NCI-H1694 treated with DMSO at 0.1 percent for 48 hours (cell line): ENCODE measurements around the gene ECM2.
"Not testable (repeated sequence)": the region's sequence is repeated elsewhere in the genome, so short reads cannot be mapped to it uniquely, and the experiment has no call there.

ENCODE experiments used
- DNase-seq: peaks from one replicate; lab custom pipeline; 2025; lab: John Stamatoyannopoulos, UW

Gene ECM2

DNA sequence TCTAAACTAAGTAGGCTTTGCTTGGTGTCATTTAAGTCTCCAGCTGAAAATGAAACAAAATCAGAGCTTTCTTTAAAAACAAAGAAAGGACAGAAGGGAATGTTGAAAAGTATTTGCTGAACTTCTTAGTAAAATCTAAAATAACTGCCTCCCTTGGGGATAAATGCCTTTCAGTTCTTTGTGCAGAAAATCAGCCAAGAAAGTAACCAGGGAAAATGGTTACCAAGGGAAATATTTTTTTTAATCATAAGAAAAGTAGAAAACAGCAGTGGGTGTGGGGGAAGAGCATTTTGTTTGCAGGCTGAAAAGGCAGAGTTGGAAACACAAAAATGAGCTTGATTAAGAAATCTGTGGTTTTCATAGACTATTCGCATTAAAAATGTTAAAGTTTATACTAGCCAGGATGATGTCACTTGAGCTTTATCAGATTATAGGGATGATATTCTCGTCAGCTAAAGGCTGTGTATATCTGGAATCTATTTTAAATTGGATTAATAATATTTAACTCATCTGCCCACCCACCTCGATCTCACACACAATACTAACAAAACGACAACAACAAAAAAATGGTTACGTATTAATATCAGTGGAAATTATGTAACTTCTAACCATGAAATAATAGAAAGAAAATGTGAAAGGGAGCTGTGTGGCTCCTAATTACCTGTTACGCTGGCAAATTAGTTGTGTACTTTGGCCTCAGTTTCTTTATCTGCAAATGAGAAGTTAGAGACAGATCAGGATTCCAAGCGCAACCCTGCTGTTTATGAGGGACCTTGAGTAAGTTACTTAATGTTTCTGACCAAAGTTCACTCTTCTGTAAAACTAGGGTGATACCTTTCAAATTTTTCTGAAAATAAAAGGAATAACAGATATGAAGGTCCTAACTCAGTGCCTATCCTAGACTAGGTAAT lies at the start of gene ECM2:
Gene ECM2, minus strand, starts transcription at position 51 of the 911 bp plus-strand sequence. CDS start 13,124 bp downstream, outside the sequence.
- DNase-seq, result no peak

DNA sequence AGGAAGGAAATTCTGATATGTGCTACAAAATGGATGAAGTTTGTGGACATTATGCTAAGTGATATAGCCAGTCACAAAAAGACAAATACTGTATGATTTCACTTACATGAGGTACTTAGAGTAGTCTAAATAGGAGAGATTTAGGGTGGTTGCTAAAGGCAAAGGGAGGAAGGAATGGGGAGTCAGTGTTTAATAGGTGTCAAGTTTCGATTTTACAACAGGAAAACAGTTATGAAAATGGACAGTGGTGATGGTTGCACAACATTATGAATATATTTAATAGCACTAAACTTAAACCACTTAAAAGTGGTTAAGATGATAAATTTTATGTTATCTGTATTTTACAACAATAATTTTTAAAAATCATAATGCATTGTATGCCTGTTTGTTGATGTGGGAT lies 40.4 kb upstream of the ECM2 start:
- no peak for DNase-seq

DNA sequence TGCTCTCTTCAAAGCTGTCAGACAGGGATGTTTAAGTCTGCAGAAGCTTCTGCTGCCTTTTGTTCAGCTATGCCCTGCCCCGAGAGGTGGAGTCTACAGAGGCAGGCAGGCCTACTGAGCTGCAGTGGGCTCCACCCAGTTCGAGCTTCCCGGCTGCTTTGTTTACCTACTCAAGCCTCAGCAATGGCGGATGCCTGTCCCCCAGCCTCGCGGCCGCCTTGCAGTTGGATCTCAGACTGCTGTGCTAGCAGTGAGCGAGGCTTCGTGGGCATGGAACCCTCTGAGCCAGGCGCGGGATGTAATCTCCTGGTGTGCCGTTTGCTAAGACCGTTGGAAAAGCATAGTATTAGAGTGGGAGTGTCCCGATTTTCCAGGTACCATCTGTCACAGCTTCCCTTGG lies 37.8 kb upstream of the ECM2 start:
- not testable (repeated sequence) for DNase-seq

DNA sequence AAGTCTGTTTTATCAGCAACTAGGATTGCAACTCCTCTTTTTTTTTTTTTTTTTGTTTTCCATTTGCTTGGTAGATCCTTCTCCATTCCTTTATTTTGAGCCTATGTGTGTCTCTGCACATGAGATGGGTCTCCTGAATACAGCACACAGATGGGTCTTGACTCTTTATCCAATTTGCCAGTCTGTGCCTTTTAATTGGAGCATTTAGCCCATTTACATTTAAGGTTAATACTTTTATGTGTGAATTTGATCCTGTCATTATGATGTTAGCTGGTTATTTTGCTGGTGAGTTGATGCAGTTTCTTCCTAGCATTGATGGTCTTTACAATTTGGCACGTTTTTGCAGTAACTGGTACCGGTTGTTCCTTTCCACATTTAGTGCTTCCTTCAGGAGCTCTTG lies 36.1 kb upstream of the ECM2 start:
- not testable (repeated sequence) for DNase-seq

DNA sequence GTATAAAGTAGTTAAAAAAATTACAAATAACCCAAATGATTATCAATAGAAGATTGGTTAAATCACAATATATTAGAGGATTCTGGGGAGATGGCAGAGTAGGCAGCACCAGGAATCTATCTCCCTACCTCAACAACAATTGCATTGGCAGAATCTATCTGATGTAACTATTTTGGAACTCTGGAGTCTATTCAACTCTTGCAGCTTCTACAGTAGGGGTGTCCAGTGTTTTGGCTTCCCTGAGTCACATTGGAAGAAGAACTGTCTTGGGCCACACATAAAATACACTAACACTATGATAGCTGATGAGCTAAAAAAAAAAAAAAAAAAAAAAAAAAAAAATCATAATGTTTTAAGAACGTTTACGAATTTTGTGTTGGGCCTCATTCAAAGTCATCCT lies 29.2 kb upstream of the ECM2 start:
- DNase-seq, result no peak

DNA sequence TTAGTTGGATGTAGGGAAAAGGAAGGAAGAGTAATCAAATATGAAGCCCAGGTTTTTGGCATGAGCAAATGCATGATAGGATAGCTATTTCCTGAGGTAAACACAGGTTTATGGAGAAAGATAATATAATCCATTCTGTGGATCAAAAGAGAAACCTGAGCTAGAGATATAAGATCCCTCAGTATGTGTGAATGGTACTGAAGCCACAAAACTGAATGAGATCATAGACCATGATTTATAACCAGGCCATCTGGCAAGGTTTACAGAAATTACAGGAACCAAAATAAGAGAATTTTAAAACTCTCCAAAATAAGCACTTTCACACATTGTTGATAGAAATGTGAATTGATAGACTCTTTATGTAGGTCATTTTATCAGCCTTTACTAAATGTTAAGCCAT lies 28.7 kb upstream of the ECM2 start:
- DNase-seq, result peak; percentile 42

DNA sequence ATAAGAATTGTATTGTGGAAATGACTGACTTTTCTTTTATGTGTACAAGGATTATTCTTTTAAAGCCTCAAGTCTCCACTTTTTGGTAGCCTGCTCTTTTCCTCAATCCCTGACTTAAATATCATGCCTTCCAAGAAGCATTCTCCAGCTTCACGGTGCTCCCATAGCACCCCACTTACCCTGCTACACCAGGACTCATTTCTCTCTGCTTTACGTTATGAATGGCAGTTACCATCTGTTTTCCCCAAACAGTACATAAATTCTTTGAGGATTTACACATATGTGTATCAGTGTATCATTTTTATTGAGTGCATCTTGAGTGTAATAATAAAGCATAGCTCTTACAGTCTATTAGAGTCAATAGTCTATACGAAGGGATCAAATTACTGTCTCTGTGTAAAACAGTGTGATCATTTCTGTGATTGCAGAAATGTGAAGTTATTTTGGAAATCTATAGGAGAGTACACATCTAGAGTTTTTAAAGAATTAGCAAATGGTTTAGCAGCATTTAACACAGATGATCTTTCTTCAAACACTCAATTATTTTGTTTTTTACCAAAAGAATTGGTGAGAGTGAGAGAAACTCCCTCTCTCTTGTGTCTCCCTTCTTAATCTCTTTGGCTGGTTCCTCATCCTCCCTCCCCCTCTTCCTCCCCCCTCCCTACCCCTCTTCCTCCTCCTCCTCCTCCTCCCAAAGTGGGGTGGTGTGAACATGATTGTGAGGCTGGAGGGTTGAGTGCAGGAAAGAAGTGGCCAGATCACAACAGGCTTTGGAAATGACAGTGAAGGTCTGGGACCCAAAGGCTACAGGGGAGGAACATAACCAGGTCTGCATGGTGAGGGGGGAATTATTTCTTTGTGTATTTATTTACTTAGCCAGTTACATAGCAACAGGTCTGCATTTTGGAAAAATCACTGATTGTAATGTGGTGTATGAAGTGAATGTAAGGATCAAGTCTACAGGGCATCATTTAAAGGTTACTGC lies 27.6 kb upstream of the ECM2 start:
- DNase-seq, result no peak

DNA sequence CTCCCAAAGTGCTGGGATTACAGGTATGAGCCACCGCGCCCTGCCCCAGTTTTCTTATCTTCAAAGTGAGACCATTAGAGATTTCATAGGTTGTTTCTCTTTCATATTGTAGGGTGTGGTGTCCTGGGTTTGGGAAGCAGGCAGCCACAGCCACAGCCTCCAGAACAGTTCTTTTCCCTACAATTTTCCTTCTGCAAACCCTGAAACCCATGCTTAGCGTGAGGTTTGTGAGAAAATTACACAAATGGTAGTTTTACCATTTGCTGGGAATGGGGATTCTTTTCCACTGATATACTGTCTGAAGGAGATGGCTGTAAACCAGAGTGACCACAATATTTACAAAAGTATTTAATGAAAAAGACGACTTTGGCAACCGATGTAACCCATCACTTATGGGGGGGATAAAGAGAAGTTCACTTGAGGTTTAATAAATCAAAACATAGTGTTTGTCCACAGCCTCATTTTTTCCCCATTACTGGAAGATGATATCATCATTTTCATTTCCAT lies 26.7 kb upstream of the ECM2 start:
- no peak for DNase-seq

DNA sequence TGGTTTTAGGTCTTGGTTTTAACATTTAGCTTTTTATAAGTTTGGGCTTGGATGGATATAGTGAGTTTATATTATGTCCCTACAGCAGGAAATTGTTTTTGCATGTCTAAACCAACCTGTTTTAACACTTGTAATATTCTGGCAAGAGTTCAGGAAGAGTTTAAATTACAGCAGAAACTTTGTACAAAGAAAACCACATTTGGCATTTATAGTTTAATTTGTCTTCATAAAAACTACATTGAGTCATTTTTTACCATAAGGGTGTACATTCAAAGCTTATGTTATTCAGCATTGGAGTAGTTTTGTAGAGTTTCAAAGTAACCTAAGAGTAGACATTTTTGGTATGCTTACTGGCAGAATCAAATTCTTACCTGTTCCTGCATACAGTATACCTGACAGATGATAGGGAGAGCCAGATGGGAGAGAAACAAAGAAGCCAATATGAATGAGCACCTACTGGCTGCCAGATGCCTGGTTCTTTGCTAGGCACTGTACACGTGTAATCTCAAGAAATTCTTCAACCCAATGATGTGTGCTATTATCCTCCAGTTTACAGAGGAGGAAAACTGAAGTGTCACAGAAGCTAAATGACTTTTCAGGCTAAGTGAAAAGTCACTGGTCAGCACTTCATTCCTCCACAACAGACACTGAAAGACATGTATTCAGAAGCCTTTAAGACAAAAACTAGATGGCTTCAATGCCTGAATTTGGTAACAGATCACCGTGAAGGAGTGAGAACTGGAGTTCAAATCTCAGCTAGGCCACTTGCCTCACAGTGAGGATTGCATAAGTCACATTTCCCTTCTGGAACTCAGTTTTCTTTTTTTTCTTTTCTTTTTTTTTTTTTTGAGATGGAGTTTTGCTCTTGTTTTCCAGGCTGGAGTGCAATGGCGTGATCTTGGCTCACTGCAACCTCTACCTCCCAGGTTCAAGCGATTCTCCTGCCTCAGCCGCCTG lies 25.9 kb upstream of the ECM2 start:
- DNase-seq, result no peak

DNA sequence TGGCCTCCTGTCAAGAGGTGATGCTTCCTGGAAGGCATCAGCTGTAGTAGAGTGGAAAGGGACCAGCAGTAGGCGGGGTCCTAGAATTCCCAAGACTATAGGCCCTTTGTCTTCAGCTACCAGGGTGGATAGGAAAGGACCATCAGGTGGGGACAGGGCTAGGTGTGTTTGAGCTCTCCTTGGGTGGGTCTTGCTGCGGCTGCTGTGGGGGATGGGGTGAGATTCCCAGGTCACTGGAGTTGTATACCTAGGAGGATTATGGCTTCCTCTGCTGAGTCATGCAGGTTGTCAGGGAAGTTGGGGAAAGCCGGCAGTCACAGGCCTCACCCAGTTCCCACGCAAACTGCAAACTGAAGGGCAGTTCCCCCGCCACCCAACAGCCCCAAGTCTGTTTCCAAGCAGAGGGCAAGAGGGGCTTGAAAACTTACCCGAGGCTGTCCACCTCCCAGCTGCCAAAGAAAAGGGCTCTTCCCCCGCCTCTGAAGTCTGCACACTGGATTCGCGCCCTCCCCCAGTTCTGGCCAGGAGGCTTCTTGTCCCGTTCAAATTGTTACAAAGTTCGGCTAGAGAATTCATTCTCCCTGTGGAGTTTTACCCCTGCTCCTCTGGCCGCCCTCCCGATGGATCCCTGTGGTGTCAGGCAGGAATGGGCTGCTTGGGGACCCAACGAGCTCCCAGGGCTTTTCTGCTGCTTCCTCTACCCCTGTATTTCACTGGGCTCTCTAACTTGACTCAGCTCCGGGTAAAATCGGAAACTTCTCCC lies 23.0 kb upstream of the ECM2 start:
- DNase-seq, result no peak

DNA sequence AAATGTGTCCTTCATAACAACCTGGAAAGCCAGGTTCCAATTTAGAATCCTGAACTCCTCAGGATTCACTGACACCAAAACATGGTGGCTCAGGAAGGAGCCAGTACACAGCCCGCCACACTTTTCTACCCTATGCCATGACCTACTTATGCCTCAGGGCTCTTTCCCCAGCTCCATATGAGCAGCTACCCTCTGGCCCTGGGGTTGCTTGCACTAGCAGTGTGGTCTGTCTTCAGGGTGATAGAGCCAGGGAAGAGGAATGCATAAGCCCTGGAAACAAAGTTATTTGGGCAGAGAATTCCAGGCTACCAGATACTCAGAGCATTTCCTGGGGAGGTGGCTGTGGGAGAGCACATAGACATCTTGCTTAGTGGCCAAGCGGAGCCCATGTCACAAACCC lies 15.0 kb upstream of the ECM2 start:
- no peak for DNase-seq

DNA sequence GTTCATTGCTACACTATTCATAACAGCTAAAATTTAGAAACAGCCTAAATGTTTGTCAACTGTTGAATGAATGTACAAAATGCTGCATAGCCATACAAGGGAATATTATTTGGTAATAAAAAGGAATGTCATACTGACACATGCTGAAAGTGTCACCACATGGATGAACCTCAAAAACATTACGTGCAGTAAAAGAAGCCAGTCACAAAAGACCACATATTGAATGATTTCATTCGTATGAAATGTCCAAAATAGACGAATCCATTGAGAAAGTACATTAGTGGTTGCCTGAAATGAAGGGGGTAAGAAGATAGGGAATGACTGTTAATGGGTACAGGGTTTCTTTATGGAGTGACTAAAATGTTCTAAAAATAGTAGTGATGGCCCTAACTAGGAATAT lies 11.6 kb upstream of the ECM2 start:
- no peak for DNase-seq

DNA sequence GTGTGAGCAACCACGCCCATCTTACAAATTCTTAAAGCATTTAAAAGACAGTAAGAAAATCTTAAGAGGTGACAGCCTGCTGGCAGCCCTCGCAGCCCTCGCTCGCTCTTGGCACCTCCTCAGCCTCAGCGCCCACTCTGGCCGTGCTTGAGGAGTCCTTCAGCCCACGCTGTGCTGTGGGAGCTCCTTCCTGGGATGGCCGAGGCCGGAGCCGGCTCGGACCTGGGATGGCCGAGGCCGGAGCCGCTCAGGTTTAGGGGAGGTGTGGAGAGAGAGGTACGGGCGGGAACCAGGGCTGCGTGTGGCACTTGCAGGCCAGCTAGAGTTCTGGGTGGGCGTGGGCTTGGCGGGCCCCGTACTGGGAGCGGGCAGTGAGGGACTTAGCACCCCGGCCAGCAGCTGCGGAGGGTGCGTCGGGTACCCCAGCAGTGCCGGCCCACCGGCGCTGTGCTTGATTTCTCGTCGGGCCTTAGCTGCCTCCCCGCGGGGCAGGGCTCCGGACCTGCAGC lies 9.3 kb upstream of the ECM2 start:
- no peak for DNase-seq

DNA sequence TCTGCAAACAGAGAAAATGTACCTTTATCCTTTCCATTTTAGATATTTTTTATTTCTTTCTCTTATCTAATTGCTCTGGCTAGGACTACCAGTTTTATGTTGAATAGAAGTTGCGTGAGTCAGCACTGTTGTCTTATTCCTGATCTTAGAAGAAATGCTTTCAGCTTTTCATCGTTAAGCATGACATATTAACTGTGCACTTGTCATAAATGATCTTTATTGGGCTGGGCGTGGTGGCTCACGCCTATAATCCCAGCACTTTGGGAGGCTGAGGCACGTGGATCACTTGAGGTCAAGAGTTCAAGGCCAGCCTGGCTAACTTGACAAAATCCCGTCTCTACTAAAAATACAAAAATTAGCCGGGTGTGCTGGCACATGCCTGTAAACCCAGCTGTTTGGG lies 8.2 kb upstream of the ECM2 start:
- no peak for DNase-seq

DNA sequence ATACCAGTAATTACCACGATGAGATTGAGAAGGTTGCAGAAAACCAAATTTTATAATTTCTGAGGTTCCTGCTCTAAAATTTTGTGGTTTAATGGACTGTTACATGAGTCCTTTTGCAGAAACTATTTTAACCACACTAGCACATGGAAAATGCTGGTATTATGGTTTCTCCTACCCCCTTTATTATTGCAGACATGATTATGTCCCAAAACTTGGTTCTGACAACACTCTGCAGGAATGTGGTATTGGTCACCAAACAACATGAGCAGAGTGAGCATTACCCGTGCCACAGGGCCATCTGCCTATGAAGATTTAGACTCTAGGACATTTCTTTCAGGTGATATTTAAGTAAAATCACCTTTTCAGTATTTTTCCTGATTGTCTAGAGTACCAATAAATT lies 2.8 kb upstream of the ECM2 start:
- no peak for DNase-seq

DNA sequence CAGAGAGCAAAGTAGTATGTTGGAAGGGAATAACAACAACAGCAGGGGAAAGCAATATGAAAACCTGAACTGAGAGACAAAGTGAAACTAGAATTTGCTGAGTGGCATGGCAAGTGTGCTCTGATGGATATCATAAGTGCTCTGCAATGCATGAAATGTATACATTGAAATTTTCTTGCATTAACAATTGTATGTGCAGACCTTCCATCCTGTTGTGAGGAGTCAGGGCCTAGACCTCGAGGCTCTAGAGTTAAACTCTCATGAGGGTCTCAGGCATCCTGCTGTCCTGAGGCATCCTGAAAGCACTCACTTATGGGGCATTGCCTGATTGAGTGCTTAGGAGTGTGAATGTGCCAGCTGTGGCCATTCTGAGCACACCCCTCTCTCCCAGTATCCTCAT lies 1.1 kb downstream of the ECM2 start:
- no peak for DNase-seq

DNA sequence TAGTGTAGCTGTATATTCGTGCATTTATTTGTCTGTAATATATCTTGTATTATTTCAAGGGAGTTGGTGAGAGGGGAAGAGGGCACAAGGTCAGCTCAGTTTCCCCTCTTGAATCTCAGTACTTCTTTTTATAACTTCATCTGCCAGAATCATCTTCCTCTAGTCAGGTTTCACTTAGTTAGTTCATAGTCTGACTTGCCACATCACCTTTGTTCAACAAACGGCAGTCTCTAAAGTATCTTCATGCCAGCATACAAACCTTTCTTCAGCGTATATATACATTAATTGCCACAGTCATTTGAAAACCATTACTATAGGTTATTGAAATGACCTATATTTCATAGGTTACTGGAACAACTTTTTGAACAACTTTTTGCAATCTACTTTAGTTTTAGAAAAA lies 1.6 kb downstream of the ECM2 start:
- DNase-seq, result no peak

DNA sequence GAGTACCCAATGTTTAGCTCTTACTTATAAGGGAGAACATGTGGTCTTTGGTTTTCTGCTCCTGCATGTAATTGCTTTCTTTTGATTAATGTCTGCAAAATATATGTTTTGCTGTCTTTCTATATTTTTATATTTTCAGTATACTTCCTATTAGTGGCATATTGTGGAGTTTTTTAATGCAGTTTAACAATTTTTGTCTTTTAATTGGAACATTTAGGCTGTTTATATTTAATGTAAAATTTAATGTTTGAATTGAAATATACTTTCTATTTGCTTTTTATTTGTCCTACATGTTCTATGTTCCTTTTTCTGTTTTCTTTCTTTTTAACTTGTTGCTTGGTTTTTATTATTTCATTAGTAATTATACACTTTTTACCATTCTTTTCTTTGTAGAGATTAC lies 4.9 kb downstream of the ECM2 start:
- DNase-seq, result no peak

DNA sequence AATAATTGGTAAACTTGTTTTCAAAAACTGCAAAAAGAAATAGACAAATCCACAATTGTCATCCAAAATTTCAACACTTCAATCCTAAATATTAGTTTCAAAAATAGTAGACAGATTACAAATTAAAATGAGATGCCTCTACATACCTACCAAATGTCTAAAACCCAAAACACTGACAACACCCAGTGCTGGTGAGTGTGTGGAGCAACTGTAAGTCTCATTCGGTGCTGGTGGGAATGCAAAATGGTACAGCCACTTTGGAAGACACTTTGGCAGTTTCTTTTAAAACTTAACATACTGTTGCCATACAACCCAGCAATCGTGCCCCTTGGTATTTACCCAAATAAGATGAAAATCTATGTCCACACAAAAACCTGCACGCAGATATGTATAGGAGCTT lies 6.7 kb downstream of the ECM2 start:
- no peak for DNase-seq

DNA sequence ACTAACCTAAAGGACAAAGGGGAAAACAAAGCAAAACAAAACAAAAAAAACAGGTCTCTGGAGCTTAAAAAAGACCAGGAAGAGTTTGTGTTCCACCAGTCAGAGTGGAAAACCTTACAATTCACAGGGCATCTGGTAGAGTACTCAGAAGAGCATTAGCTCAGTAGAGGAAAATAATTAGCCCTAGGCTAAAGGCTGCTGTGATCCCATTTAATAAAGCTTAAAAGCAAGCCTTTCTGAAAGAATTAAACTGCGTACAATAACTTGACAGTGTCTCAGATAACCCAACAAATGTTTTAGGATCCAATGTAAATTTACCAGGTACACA lies 7.3 kb downstream of the ECM2 start:
- DNase-seq, result no peak
